Melanocyte of skin (primary cell): ENCODE data around the gene SHISA5. TPM values are rescaled to one million over a fixed set of nuclear protein-coding genes. Genes with fewer than 3 reads are reported as not detected.

Source experiments
- small RNA-seq, 2 donors: library from RNA; depleted of rRNA; stranded (forward); fragments of <200 nt; gene quantifications; one replicate each; pipeline ENCODE3, GENCODE V24; 2012
- total RNA-seq, 2 donors: library from RNA; depleted of rRNA; stranded (reverse); fragments of >200 nt; gene quantifications; 2 replicates each; pipeline ENCODE4 v1.2.3, GENCODE V29; 2012

Gene SHISA5, protein sequence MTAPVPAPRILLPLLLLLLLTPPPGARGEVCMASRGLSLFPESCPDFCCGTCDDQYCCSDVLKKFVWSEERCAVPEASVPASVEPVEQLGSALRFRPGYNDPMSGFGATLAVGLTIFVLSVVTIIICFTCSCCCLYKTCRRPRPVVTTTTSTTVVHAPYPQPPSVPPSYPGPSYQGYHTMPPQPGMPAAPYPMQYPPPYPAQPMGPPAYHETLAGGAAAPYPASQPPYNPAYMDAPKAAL
- total RNA-seq = 100 to 1,000 TPM; 101 to 125 TPM

DNA sequence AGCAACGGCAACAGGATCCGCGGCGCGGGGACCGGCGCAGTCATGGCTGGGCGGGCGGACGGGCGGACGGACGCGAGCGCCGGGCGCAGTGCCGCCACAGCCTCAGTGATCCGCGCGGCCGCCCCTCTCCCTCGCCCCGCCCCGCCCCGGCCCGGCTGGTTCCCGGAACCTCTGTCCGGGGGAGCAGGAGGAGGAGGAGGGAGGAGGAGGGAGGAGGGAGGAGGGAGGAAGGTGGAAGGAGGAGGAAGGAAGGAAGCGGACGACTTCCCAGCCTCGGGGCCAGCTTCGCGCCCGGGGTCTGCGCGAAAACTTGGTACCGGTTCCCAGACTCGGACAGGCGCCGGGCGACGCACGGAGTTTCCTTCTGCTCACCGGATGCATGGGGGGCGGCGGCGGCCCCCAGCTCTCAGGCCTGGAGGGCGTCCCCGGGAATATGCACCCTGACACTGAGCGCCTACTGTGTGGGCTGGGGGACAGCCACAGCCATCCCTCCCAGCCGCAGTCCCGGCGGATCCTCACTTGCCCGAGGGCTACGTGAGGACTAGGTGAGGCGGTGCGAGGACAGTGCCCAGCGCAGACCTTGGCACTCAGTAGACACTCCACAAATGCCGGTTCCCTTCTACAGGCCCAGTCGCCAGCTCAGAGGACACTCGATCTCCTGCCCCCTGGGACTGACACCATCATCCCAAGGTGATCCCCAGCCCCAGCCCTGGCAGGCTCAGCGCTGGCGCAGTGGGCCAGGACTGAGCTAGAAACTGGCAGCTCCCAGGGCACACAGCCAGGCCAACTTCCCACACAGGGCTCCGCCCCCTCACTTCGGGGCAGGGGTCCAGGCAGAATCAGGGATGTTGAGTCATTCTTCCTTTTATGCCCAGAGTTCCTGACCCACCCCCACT lies at the start of gene SHISA5:
SHISA5 (minus strand) TSS at position 124 of the 896 bp plus-strand sequence; CDS start at position 44, 80 bp downstream.

DNA sequence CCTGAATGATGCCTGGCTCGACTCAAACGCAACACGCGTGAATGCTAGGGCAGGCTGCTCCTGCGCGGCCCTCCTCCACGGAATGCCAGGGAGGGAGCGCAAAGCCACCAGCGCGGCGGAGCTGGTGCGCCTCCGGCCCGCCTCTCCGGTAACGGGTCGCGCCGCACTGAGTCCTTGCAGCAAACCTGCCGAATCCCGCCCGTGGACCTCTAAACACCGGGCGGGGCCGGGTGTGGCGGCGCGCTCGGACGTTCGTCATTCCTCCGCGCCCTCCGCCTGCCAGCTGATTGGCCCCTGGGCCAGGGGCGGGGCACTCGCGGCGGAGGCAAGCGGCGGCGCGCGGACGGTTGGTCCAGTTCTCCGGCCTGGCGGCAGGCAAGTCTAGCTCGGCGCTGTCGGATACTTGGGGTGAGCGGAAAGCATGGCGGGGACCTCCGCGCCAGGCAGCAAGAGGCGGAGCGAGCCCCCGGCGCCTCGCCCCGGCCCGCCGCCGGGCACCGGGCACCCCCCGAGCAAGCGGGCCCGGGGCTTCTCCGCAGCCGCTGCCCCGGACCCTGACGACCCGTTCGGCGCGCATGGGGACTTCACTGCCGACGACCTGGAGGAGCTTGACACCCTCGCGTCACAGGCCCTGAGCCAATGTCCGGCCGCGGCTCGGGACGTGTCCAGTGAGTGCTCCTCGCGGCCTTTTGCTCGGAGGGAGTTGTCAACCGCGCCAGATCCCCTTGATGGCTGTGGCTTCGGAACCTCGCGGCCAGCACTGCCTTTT lies 57.4 kb downstream of the SHISA5 start, which contains the start of gene ATRIP:
ATRIP (plus strand) TSS at position 313 of the 769 bp plus-strand sequence; CDS start at position 422, 109 bp downstream.

GRCh38 chr3:48439820-48440589 lies 64.0 kb downstream of the SHISA5 start, which contains the start of the genes CCDC51 and TMA7:
Gene CCDC51 (minus strand): TSS chr3:48440119. CDS start chr3:48435128, 4,991 bp downstream.
Gene TMA7 (plus strand): TSS chr3:48440257. CDS start chr3:48440297, 40 bp downstream.

DNA sequence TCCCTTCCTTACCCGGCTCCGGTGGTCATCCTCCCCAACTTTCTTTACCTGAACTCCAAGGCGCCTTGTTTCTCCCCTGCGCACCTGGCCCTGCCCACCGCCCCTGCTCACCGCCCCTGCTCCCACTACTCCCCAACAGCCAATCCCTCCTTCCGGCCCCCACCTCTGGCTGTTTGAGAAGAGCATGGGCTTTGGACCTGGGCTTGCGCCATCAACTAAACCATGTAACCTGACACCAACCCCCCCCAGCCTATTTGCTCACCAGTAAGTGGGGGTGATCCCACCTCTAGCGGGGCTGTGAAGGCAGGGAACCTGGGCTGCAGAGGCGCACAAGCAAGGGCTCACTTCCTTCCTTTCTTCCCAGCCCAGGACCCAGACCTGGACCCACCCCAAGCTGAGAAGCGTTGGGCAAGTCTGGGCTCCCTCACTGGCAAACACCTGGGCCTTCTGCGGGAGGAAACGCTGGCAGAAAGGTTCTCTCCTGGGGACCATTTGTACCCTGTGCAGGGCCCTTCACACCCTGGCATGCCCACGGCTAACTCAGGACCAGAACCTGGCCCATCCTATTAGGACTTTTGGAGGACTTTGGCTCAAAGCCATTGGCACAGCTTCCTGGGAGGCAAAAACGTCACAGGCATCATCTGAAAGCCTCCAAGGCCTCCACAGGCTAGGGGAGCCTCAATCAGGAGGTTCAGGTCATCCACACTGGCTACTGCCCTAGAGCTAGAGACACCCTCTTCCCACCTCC lies 73.8 kb downstream of the SHISA5 start, which contains the start of gene PLXNB1:
PLXNB1 (minus strand) TSS at position 127 of the 748 bp plus-strand sequence. CDS start 5,475 bp downstream, outside the sequence.

Small RNA genes lying within 50 kb of the gene (small RNA-seq; reads per million reads assigned to genes)
- gene MIR6823 = 0.73 to 1.5 reads per million in 2 donors

Other genes with a start within 250 kb of the SHISA5 start
- 10 to 100 TPM; 19.6 to 27.6 TPM for gene NME6, start 202.8 kb downstream of the SHISA5 start, total RNA-seq
- not detected for gene SPINK8, start 170.5 kb downstream of the SHISA5 start, total RNA-seq
- under 1 TPM in 1 of 2 donors, not detected in 1; 0.33 TPM for gene FBXW12, start 132.0 kb downstream of the SHISA5 start, total RNA-seq
- 10 to 100 TPM in 1 of 2 donors, 1 to 10 TPM in 1; 7.0 to 11.7 TPM for gene PLXNB1, start 74.1 kb downstream of the SHISA5 start, total RNA-seq
- 10 to 100 TPM; 20.3 to 33.0 TPM for gene CCDC51, start 64.1 kb downstream of the SHISA5 start, total RNA-seq
- gene TMA7, start 63.9 kb downstream of the SHISA5 start, total RNA-seq = 100 to 1,000 TPM; 130 to 187 TPM
- gene ATRIP, start 57.4 kb downstream of the SHISA5 start, total RNA-seq = 1 to 10 TPM; 6.2 to 10.0 TPM
- gene PFKFB4, start 52.6 kb upstream of the SHISA5 start, total RNA-seq = 10 to 100 TPM; 13.8 to 66.3 TPM
- gene UCN2, start 59.6 kb upstream of the SHISA5 start, total RNA-seq = 10 to 100 TPM in 1 of 2 donors, under 1 TPM in 1; 0.34 to 62.3 TPM
- gene COL7A1, start 91.2 kb upstream of the SHISA5 start, total RNA-seq = 1 to 10 TPM; 2.0 to 2.1 TPM
- 100 to 1,000 TPM; 317 to 434 TPM for gene UQCRC1, start 105.5 kb upstream of the SHISA5 start, total RNA-seq
- not detected for gene TMEM89, start 117.6 kb upstream of the SHISA5 start, total RNA-seq
- gene SLC26A6, start 131.3 kb upstream of the SHISA5 start, total RNA-seq = 10 to 100 TPM; 40.3 to 65.6 TPM
- gene CELSR3, start 158.7 kb upstream of the SHISA5 start, total RNA-seq = 1 to 10 TPM in 1 of 2 donors, under 1 TPM in 1; 0.33 to 1.4 TPM
- 10 to 100 TPM; 13.1 to 16.7 TPM for gene NCKIPSD, start 181.7 kb upstream of the SHISA5 start, total RNA-seq
- gene IP6K2, start 213.0 kb upstream of the SHISA5 start, total RNA-seq = 10 to 100 TPM; 37.3 to 39.9 TPM